ENCODE results near the gene BACE2.
"Not testable (repeated sequence)": the region's sequence is repeated elsewhere in the genome, so short reads cannot be mapped to it uniquely, and the experiment has no call there.

BACE2 gene

DNA sequence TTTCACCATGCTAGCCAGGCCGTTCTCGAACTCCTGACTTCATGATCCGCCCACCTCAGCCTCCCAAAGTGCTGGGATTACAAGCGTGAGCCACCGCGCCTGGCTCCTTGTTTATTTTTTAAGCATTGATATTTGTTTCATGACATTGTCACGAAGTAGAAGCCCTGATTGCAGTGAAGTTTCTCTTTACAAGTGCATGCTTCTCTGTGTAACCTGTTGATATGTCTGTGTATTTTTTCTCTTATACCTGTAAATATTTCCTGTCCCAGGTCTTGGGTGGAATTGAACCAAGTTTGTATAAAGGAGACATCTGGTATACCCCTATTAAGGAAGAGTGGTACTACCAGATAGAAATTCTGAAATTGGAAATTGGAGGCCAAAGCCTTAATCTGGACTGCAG, 75.1 kb downstream of the BACE2 start:
- no peak for DNase-seq

DNA sequence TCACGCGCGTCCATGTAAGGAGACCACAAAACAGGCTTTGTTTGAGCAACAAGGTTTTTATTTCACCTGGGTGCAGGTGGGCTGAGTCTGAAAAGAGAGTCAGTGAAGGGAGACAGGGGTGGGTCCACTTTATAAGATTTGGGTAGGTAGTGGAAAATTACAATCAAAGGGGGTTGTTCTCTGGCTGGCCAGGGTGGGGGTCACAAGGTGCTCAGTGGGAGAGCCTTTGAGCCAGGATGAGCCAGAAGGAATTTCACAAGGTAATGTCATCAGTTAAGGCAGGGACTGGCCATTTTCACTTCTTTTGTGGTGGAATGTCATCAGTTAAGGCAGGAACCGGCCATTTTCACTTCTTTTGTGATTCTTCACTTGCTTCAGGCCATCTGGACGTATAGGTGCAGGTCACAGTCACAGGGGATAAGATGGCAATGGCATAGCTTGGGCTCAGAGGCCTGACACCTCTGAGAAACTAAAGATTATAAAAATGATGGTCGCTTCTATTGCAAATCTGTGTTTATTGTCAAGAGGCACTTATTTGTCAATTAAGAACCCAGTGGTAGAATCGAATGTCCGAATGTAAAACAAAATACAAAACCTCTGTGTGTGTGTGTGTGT, 76.4 kb downstream of the BACE2 start:
- not testable (repeated sequence) for DNase-seq

DNA sequence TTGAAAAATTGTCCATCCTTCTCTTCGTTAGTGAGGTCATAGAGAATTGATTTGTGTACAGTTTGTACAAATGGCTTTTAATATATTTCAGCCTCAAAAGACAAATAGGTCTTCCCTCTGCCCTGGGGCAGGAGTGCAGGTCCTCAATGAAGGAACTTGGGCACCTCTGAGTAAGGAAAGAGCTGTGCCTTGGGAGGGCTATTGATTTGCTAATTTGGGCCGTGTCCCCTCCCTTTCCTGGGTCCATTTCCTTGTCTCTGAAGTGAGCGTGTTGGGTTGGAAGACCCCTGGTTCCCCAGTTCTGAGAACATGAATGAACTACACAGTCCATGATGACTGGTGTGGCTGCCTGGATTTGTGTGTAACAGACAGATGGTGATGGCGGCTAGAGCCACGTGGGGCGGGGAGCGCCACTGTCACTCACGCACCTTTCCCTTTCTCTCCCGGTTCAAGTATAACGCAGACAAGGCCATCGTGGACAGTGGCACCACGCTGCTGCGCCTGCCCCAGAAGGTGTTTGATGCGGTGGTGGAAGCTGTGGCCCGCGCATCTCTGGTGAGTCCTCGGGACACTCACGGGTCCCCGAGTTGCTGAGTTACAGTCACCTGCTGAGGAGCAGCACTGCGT, 77.7 kb downstream of the BACE2 start:
- no peak for DNase-seq

DNA sequence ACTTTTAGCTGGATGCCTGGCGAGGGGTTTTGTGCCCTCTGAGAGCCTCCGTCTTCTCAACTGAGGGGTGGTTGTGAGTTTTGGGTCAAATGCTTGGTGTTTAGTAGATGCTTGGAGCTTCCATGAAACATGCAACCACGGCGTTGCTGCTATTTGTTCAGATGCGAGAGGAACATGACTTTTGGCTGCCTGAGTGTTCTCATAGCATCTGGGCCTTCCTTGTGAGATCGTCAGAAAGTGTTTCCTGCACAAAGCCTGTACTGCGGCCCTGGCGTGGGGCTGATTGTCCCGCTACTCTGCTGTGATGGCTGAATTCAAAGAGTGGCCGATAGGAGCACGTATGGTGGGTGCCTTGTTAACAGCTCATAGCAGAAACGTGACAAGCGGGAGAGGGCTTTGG, 78.8 kb downstream of the BACE2 start:
- DNase-seq, result no peak

DNA sequence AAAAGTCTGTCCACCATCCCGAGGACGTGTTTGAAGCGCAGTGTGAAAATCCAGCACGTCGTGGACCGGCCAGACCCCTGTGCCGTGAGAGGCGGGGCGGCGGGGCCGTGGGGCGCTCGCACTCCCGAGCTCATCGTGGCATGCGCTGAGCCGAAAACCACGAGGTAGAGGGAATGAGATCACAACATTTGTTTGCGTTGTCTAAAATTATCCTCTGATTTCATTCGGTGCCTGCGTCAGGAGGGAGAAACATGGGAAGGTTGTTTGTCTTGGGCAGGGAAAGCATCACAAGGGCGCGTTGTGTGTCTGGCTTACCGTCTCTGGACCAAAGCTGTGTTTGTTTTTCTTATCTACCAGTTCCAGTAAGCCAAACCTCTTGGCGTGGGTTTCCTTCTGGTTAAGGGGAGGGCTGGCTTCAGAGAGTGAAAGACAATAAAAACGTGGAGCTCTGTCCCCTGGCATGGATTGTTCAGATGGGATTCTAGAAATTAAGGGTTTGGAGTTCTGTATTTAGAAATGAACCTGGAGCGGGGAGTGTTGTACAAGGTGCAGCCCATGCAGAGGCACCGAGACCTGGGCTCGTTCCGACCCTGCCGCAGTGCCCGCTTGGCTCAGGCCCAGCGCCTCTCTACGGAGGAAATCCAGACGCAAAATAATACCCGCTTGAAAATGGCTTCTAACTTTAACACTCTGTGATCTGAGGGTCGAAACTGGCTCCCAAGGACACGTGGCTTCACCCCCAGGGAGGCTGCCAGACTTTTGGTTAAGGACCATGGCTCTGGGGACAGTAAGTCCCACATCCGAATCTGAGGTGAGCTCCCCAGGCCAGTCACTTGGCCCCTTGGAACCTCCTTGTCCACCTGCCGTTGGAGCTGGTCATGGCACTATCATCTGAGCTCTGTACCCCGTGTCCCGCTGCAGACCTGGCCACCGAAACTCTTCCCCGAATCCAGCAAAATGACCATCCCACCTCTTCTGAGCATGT, 79.9 kb downstream of the BACE2 start:
- DNase-seq, result no peak

DNA sequence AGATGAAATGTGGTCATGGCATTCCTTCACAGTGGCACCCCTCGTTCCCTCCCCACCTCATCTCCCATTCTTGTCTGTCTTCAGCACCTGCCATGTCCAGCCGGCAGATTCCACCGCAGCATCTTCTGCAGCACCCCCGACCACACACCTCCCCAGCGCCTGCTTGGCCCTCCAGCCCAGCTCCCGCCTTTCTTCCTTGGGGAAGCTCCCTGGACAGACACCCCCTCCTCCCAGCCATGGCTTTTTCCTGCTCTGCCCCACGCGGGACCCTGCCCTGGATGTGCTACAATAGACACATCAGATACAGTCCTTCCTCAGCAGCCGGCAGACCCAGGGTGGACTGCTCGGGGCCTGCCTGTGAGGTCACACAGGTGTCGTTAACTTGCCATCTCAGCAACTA, 81.5 kb downstream of the BACE2 start:
- DNase-seq, result no peak

DNA sequence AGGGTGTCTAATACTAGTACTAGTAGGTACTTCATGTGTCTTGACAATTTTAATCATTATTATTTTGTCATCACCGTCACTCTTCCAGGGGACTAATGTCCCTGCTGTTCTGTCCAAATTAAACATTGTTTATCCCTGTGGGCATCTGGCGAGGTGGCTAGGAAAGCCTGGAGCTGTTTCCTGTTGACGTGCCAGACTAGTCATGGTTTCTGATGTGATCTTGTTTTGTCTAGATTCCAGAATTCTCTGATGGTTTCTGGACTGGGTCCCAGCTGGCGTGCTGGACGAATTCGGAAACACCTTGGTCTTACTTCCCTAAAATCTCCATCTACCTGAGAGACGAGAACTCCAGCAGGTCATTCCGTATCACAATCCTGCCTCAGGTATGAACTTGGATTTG, 82.6 kb downstream of the BACE2 start:
- DNase-seq, result no peak

DNA sequence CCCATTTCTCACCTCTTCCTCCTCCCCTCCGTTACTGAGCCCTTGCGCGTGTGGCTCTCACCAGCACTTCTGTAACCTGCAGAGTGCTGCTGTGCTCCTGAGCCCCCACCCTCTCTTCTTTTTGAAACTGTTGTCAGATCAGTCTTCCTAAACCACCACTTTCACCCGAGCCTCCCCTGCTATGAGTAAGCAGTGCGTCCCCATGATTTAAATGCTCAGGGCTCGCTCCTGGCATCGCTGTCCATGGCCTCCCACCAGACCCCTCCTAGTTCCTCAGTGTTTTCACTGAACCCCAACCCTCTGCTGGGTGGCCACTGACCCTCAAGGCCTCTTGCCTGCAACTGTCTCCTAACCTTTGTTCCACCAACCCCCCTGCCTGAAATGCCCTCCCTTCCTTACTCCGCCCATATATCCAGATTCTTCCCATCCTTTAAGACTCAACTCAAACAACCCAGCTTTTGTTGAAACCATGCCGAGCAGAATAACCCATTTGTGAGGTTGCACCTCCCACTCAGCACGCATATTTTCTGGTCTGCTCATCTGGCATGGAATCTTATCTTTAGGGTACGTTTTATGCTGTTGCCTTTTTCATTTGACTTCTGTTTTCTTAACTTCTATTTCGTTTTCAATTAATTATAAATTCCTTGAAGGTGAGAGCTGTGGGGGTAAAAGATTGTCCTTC, 84.1 kb downstream of the BACE2 start:
- no peak for DNase-seq

DNA sequence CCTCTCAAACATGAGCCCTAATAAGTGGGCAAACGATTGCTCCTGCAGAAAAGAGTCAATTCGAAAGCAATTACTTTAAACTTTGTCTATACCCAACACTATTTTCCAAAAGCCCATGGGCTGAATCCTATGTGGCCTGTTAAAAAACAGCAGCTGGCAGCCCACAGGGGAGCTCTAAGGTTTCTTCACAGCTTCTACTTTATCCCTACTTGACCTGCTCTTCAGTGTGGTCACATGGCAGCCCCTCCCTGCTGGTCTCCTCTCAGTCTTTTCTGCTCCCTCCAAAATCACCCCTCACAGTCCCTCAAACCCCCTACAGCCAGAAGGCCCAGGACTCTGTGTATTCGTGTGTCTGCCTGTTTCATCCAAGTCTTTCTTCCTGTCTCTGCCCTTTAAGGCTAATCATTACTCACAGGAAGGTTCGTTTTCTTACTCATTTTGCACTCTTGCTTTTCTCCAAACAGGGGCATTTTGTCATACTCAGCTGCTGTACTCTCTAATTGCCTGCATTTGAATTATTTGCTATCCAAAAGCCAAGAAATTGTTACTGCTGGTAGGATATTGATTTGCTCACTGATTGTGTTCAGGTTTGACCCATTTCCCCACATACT, 86.2 kb downstream of the BACE2 start:
- no peak for DNase-seq

DNA sequence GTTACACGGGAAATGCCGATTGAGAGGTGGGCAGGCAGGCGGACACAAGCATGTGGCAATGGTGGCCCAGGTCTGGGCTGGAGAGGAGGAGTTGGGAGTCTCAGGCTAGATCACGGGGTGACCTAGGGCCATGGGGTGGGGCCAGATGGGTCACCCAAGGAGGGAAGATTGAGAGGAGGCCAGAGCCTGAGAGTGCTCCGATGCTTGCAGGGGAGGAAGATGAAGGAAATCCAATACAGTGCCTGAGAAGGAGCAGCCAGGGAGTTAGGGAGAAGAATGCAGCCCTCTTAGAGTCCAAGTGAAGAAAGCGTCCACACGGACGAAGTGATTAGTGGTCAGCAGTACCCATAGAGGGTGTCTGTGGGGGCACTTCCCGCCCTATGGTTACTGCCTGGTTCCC, 87.2 kb downstream of the BACE2 start:
- no peak for DNase-seq

DNA sequence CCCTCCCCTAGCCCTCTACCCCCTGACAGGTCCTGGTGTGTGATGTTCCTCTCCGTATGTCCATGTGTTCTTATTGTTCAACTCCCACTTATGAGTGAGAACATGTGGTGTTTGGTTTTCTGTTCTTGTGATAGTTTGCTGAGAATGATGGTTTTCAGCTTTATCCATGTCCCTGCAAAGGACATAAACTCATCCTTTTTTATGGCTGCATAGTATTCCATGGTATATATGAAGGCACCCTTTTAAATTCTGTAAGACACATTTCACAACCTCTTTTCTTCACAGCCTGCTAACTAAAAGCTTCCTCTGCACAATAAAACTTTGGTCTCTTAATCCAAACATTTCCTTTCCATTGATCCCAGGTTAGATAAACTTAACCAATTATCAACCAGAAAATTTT, 88.3 kb downstream of the BACE2 start:
- DNase-seq, result not testable (repeated sequence)

DNA sequence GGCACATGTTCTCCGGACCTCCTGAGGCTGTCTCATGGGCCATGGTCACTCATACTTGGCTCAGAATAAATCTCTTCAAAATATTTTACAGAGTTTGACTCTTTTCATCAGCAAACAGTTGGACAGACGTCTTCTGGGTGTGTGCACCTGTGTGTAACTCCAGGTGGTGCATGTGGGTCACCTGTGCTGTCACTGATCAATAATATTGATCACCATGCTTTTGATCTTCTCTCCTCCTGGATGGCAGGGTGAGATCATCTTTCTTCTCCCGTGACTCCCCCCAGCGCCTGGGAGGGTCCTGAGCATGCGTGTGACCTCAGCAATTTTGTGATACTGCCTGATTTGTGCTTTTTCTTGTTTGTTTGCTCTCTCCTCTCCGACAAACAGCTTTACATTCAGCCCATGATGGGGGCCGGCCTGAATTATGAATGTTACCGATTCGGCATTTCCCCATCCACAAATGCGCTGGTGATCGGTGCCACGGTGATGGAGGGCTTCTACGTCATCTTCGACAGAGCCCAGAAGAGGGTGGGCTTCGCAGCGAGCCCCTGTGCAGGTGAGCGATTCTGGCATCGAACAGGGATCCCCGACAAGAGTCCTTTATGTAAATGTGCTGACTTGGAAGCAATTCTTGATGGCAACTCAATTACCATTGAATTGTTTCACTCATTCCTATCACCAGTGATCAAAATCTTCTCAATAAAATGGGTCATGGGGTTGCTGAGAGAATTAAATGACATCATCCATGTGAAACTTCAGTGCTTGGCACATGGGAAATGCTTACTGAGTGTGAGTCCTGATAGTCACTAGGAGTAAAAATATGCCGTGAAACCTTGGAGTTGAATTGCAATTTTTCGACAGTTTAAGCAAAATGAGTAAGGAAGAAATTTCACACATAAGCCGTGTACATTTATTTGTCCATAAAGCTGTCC, 89.1 kb downstream of the BACE2 start:
- DNase-seq, result no peak

DNA sequence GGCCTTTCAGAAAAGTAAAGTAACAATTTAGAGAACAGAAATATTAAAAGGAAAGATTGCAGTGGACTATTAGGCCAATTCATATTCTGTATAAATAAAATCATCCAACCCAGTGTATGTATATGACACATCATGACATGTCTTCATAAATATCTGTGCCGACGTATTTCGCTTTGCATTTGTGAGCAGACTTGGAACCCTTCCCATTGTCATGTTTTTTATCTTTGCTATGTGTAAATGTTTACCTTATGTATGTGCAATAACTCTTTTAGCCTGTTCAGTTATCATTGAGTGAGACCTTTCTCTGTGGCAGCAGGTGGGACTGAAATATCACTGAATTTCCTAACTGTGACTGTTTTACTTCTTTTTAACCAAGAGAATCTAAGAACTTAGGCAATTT, 90.7 kb downstream of the BACE2 start:
- no peak for DNase-seq

DNA sequence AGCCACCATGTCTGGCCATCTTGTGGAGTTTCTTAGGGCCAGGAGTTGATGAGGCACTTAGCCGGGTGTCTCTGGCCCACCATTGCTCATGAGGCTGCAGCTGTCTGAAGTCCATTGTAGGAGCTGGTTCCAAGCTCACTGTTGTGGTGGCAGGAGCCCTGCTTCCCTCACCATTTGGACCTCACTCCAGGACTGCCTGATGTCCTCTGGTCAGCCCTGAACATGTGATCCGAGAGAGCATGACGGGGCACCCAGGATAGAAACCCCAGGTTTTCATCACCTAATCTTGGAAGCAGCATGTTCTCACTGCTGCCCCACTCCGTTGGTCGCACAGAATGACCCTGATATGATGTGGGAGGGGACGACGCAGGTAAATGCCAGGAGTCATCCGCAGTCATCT, 92.5 kb downstream of the BACE2 start:
- no peak for DNase-seq

DNA sequence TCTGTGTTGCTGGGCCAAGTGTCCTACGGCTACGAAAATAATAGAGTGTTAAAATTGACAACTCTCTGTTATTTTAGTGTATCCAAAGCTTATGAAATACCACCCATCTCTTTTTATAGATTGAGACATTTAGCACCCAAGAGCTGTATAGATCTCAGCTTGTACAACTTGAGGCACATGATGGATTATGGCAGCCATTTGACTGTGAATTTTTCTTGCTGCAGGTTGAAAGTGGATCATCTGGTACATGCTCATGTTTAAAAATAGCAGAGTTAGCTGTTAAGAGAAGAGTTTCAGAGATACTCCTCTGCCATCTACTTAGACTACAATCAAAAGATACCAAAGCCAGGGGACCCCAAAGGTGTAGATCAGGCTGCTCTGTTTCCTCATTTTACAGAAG, 99.4 kb downstream of the BACE2 start:
- DNase-seq, result no peak

DNA sequence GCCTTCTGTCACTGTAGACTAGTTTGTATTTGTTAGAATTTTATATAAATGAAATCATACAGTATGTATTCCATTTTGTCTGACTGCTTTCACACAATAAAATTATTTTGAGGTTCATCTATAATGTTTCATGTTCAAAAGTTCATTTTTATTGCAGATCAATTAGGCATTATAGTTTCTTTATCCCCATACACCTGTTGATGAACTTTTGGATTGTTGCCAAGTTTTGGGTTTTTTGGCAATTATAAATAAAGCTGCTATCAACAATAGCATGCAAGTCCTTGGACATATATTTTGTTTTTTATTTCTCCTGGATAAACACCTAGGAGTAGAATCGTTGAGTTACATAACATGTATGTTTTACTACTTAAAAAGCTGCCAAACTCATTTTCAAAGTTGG, 101.6 kb downstream of the BACE2 start:
- no peak for DNase-seq

DNA sequence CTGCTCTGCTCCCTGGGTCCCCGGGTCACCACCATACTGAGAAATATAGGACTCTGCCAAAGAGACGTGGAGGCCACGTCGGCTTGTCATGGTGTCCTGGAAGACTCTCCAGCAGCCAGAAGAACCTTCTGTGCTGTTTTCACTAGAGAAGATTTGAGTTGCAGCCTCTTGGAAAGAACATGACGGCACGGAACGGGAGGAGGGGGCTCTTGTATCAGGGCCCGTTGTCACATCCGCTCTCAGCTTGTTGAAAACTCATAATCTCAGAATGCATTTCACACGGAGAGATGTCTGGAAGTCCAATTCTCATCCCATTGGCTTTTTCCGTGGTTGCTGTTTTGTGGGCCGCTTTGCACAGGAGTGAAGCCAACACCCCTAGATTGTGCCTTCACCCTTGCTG, 109.2 kb downstream of the BACE2 start:
- no peak for DNase-seq

DNA sequence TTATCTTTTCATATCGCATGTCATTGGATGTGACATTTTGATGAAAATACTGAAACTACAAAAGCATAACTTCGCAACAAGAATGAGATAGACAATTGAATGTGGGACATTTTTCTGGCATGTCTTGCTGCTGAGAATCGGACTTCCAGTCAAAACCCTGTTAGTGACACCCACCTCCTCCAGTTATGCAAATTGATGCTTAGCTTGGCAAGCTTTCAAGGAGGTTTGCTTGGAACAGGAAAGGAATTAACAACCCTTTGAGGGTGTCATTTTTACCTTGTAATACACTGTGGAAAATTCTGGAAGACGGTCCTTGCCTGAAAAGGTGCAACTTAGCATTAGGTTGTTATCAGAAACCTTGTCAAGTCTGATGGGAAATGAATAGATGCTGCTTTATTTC, 109.9 kb downstream of the BACE2 start:
- no peak for DNase-seq

DNA sequence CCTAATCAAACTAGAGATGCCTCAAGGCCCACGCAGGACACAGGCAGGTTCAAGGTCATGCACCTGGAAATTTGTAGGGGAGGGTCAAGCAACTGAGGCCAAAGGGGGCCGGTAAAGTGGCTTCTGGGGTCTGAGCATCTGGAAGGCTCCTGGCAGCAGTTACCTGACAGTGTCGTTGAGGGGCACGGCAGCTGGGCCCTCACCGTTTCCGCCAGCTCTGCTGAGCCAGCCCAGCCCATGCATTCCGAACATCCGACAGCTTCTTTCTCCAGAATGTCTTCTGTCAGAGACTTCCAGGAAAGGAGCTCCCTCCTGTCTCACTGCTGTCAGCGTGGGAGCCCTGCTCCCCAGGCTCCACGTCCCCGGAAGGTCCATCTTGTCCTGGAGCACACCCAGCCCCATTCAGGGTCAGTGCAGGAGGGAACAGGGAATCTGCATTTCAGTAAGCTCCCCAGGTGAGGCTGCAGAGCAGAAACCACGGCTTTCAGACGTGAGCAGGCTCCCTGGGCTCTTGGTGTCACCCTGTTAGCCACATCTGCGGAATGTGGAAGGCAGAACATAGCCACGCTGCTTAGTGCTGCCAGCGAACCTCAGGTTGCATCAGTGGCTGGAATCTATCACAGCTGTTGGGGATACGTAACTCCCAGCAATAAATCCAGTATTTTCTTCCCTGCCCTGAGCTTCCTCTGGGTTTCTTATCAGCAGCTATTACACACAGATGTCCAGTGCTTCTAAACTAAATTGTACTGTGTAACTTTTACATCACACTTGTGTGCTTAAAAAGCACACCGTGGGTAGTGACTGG, 112.4 kb downstream of the BACE2 start:
- no peak for DNase-seq

DNA sequence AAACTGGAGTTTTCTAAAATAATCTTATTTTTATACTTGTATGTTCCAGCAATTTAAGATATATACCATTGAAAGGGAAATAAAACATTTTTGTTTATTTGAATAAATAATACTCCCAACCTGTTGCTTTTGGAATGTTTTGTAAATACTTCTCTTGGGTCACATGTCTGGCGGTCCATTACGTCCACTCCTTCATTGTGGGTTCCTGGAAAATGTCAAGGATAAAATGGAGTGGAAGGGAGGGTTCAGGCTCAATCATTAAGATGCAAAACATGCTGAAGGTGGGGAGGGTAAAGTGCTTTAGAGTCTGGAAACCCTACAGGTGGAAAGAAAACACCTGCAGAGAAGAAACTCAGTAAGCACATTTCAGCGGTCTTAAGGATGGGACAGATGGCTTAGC, 114.5 kb downstream of the BACE2 start:
- DNase-seq, result no peak
